OCI-LY1 (cell line): ENCODE results near the gene MTAP.
"Not testable (repeated sequence)": the region's sequence is repeated elsewhere in the genome, so short reads cannot be mapped to it uniquely, and the experiment has no call there.

Experiments used
- CTCF ChIP-seq: fragments of 200-600 bp; sonication (generic), shearing (Covaris generic); IDR thresholded peaks from 2 replicates; pipeline ENCODE4 v1.5.1; 2017; ENCODE audit warnings: mild to moderate bottlenecking, antibody characterized with exemption, low read length, moderate library complexity, mixed read lengths
- EZH2 ChIP-seq: fragments of 200-600 bp; sonication (generic), shearing (Covaris generic); IDR thresholded peaks from 2 replicates; pipeline ENCODE4 v1.8.0; 2017; ENCODE audit warnings: borderline replicate concordance, mixed run types, mild to moderate bottlenecking, antibody characterized with exemption, low read length, moderate library complexity, mixed read lengths

DNA sequence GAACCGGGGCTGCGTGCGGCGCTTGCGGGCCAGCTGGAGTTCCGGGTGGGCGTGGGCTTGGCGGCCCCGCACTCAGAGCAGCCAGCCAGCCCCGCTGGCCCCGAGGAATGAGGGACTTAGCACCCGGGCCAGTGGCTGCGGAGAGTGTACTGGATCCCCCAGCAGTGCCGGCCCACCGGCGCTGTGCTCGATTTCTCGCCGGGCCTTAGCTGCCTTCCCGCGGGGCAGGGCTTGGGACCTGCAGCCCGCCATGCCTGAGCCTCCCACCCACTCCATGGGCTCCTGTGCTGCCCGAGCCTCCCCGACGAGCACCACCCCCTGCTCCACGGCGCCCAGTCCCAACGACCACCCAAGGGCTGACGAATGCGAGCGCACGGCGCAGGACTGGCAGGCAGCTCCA is 156.8 kb downstream of the MTAP start:
- TF ChIP-seq CTCF, EZH2: not testable (repeated sequence)
